Common myeloid progenitor, CD34-positive (primary cell): ENCODE data around the gene CD34.
A peak's percentile ranks its signal among the peaks of the same experiment; 100 is the strongest.

ENCODE experiments used
- CTCF ChIA-PET: fragments of 350-600 bp; sonication (Branson Sonifier 250); formaldehyde crosslinking; loops from one replicate; lab custom pipeline; 2021; ENCODE audit warnings: antibody characterized with exemption; lab: Charles Lee
- POLR2A ChIA-PET: fragments of 350-600 bp; sonication (Branson Sonifier 250); formaldehyde crosslinking; loops from one replicate; lab custom pipeline; 2021; ENCODE audit warnings: antibody characterized with exemption; lab: Charles Lee
- DNase-seq, 3 donors: peaks; one replicate each; pipeline versions ENCODE4 v3.0.0 to v3.0.0-alpha.2; 2013
- H3K27ac ChIP-seq, 2 experiments: 1 replicate in 1 of 2; 2 replicates in 1 of 2; pipeline ENCODE4 v1.7.0; 2013; ENCODE audit warnings: inconsistent platforms in 2 of 2, low read length in 2 of 2, mild to moderate bottlenecking in 2 of 2, low read depth in 1 of 2, moderate library complexity in 1 of 2; ENCODE audit not compliant: severe bottlenecking in 2 of 2, insufficient read depth in 1 of 2, poor library complexity in 1 of 2
- H3K27me3 ChIP-seq, 5 experiments: replicated peaks in 2 of 5; 1 replicate in 3 of 5; 2 replicates in 2 of 5; pipeline versions ENCODE4 v1.6.1 to v1.7.0; 2013; ENCODE audit warnings: low read length in 4 of 5, mild to moderate bottlenecking in 2 of 5, moderate library complexity in 2 of 5, inconsistent platforms in 1 of 5; ENCODE audit not compliant: insufficient read depth in 5 of 5, control insufficient read depth in 4 of 5
- H3K36me3 ChIP-seq, 4 experiments: 1 replicate in 2 of 4; 2 replicates in 2 of 4; pipeline versions ENCODE4 v1.6.1 to v1.7.0; 2013; ENCODE audit warnings: low read length in 3 of 4, control low read depth in 1 of 4, mild to moderate bottlenecking in 1 of 4; ENCODE audit not compliant: control insufficient read depth in 4 of 4, insufficient read depth in 4 of 4
- H3K4me1 ChIP-seq, 4 experiments: 1 replicate in 3 of 4; 2 replicates in 1 of 4; pipeline versions ENCODE4 v1.6.1 to v1.7.1; 2013; ENCODE audit warnings: low read length in 3 of 4, mild to moderate bottlenecking in 3 of 4, control low read depth in 1 of 4, inconsistent platforms in 1 of 4, moderate library complexity in 1 of 4; ENCODE audit not compliant: control insufficient read depth in 4 of 4, insufficient read depth in 4 of 4; ENCODE audit errors: control extremely low read depth in 1 of 4
- H3K4me3 ChIP-seq, 7 experiments: 1 replicate in 4 of 7; 2 replicates in 3 of 7; pipeline versions ENCODE4 v1.5.1 to v1.7.0; 2013; ENCODE audit warnings: mild to moderate bottlenecking in 7 of 7, low read length in 6 of 7, moderate library complexity in 6 of 7, inconsistent platforms in 2 of 7, low read depth in 2 of 7, control low read depth in 1 of 7; ENCODE audit not compliant: insufficient read depth in 4 of 7, control insufficient read depth in 1 of 7; ENCODE audit errors: extremely low read depth in 1 of 7
- H3K9me3 ChIP-seq, 5 experiments: 1 replicate in 4 of 5; 2 replicates in 1 of 5; pipeline versions ENCODE4 v1.6.1 to v1.7.1; 2013; ENCODE audit warnings: low read length in 4 of 5, mild to moderate bottlenecking in 2 of 5, inconsistent platforms in 1 of 5, low read depth in 1 of 5, moderate library complexity in 1 of 5; ENCODE audit not compliant: control insufficient read depth in 4 of 5, insufficient read depth in 2 of 5; ENCODE audit errors: control extremely low read depth in 1 of 5
- WGBS: methylation state at CpG from one replicate; pipeline ENCODE4 v1.1.5; 2013; ENCODE audit not compliant: insufficient coverage; 5-methylcytosine and 5-hydroxymethylcytosine counted together

The CD34 gene

DNA sequence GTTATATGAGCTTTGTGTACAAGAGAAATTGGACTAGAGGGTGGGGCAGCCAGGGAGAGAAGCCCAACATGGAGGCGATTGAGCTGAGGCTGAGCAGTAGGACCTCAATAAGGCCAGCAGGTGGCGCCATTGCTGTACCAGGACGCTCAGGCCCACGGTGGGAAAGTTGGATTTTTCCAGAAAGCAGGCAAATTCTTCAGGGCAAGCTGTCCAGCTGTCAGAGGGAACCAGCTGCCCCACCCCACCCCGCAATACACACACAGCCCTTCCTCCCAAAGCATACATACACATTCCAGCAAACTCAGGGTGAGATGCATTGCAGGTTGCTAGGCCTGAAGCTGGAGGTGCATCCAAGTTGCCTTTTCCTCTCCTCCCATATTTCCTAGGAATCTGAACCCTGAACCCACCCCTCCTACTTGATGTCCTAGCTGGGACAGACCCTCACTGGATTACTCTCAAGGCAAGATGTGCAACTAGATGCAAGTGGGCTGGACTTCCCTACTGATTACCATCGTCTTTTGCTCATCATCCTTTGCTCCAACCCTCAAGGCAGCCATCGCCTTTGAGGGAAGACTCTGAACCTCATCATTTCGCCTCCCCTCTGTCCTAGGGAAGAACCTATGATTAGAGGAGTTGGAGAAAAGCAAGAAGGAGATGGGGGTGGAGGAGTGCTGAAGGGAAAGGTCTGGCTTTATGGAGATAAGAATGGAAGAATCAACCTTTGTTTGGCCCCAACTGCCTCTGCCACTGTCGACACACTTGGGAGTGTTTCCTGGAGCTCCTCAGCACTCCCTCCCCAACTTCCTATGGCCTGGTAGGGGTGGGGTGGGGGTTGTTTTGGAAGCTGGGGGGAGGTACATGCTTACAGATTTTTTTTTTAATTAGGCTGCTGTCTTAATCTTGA is 25.5 kb downstream of the CD34 start:
- Histone ChIP-seq H3K4me1 (peaks cover 7 to 77% (median 64%) of the 10 kb centered on the region in 4 experiments), H3K27ac (no peak overlapping the region), H3K4me3 (no peak overlapping the region), H3K9me3 (no peaks in the 10 kb centered on the region), H3K36me3 (peaks cover 2 to 66% (median 37%) of the 10 kb centered on the region in 4 experiments), H3K27me3 (no peaks in the 10 kb centered on the region)
- POLR2A ChIA-PET = interaction anchor here (1.3 to 1.8 kb wide), 2 partner anchors 10 to 57 kb away, joined by 4 read pairs; no protein-coding TSS in a partner anchor
- peak; percentile 75 to 87 (median 86) for DNase-seq
- CTCF ChIA-PET = interaction anchor here (0.6 to 9.3 kb wide), 39 partner anchors 14 to 302 kb away, joined by 3 to 202 read pairs (median 5); partner anchors contain the start of gene CD34
- 7% methylated on average over 3 of the region's 9 CpGs for WGBS

GRCh38 chr1:207884266-207885029 is 26.5 kb downstream of the CD34 start:
- no peaks in the 10 kb centered on the region for H3K9me3 ChIP-seq
- peaks cover under 1 to 67% (median 55%) of the 10 kb centered on the region in 4 experiments for H3K4me1 ChIP-seq
- POLR2A ChIA-PET = interaction anchor here (1.3 kb wide), 1 partner anchor 56 kb away, joined by 4 read pairs; no protein-coding TSS in a partner anchor
- H3K36me3 ChIP-seq = peaks cover 2 to 64% (median 38%) of the 10 kb centered on the region in 4 experiments
- no peak overlapping the region for H3K4me3 ChIP-seq
- no peak overlapping the region for H3K27ac ChIP-seq
- H3K27me3 ChIP-seq = no peaks in the 10 kb centered on the region
- no peak for DNase-seq
- 78% methylated on average over 3 of the region's 9 CpGs for WGBS
- CTCF ChIA-PET = interaction anchor here (0.8 to 9.3 kb wide), 34 partner anchors 8 to 303 kb away, joined by 3 to 202 read pairs (median 5); partner anchors contain the start of gene CD34

DNA sequence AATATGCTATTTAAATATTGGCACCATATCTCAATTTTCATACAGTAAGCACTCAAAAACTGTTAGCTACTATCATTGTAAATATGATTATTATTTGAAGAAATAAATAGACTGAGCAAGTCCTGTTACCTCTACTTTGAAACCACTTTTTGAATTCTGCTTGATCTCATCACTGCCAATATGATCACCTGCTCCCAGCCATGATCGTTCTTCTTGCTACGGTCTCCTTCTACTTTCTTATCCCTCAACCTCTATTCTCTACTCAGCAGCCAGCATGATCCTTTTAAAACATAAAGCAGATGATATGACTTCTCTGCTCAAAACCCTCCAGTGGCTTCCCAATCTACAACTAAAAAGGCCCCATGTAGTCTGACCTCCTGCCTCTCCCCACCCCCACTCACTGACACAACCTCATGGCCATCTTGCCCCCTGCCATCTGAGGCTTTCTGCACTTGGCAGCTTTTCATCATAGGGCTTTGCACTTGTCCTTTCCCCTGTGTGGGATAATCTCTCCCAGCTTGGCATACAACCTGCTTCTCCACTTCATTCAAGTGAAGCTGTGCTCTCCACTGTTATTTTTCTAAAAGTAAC is 27.2 kb downstream of the CD34 start:
- 95% methylated on average over 2 of the region's 2 CpGs for WGBS

GRCh38 chr1:207883104-207883651 is 27.7 kb downstream of the CD34 start:
- peak overlapping the region in 2 of 7 experiments; percentile 56 to 60 for H3K4me3 ChIP-seq
- H3K27ac ChIP-seq = peak overlapping the region in 1 of 2 experiments; percentile 33
- H3K27me3 ChIP-seq = no peaks in the 10 kb centered on the region
- no peaks in the 10 kb centered on the region for H3K9me3 ChIP-seq
- H3K4me1 ChIP-seq = peaks cover 0 to 55% (median 45%) of the 10 kb centered on the region in 4 experiments
- H3K36me3 ChIP-seq = peaks cover 8 to 56% (median 32%) of the 10 kb centered on the region in 4 experiments
- 29% methylated on average over 3 of the region's 5 CpGs for WGBS
- ChIA-PET POLR2A (no interaction called here), CTCF (interaction anchor here (2.3 to 9.3 kb wide), 9 partner anchors 11 to 115 kb away, joined by 9 to 202 read pairs (median 71); partner anchors contain the start of gene CD34)
- DNase-seq = no peak

More for the DNA sequence above, 27.2 kb downstream of the CD34 start:
- ChIA-PET CTCF (interaction anchor here (1.0 to 9.3 kb wide), 22 partner anchors 9 to 211 kb away, joined by 3 to 202 read pairs (median 6); partner anchors contain the start of gene CD34), POLR2A (no interaction called here)
- Histone ChIP-seq H3K27me3 (no peaks in the 10 kb centered on the region), H3K4me1 (peaks cover 0 to 60% (median 50%) of the 10 kb centered on the region in 4 experiments), H3K36me3 (peaks cover 5 to 58% (median 36%) of the 10 kb centered on the region in 4 experiments), H3K27ac (no peak overlapping the region), H3K4me3 (peak overlapping the region in 1 of 7 experiments; percentile 56), H3K9me3 (no peaks in the 10 kb centered on the region)
- DNase-seq = no peak

DNA sequence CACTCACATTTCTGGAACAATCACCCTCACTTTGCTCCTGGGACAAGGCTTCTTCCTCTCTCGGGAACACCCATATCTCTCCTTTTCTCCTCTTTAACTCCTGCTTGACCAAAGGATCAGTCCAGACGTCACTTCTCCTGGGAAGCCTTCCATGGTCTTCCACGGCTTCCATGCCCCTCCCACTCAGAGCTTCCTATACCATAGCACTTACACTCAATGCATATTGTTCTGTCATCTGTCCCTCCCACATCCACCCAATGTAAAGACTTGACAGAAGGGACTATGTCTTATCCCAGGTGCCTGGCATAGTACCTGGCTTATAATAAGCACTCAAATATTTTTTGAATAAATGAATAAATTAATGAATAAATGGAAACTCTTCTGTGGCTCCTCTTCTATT is 28.2 kb downstream of the CD34 start:
- H3K36me3 ChIP-seq = peaks cover 8 to 53% (median 31%) of the 10 kb centered on the region in 4 experiments
- no peak overlapping the region for H3K4me3 ChIP-seq
- ChIA-PET CTCF (interaction anchor here (6.9 to 9.3 kb wide), 4 partner anchors 11 to 88 kb away, joined by 42 to 202 read pairs (median 151); no protein-coding TSS in a partner anchor), POLR2A (no interaction called here)
- peaks cover 0 to 50% (median 41%) of the 10 kb centered on the region in 4 experiments for H3K4me1 ChIP-seq
- WGBS = 92% methylated on average over 2 of the region's 3 CpGs
- H3K9me3 ChIP-seq = no peaks in the 10 kb centered on the region
- no peaks in the 10 kb centered on the region for H3K27me3 ChIP-seq
- DNase-seq = no peak
- peak overlapping the region in 1 of 2 experiments; percentile 33 for H3K27ac ChIP-seq

DNA sequence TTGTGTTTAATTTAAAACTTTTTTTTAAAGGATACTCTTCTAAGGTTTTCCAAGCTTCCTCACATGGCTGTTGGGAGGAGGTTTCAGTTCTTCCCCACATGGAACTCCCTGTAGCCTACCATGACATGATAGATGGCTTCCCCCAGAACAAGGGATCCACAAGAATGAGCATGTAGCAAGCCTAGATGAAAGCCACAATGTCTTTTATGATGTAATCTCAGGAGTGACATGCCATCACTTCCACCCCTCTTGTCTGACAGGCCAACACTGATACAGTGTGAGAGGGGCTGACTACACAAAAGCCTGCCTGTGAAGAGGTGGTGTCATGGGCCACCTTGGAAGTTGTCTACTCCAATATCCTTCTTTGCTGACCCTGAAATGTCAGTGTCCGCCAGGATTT is 32.0 kb downstream of the CD34 start:
- no peak overlapping the region for H3K27ac ChIP-seq
- no peaks in the 10 kb centered on the region for H3K27me3 ChIP-seq
- no peak for DNase-seq
- peaks cover 0 to 27% (median 13%) of the 10 kb centered on the region in 4 experiments for H3K36me3 ChIP-seq
- H3K9me3 ChIP-seq = no peaks in the 10 kb centered on the region
- ChIA-PET CTCF (interaction anchor here (0.8 to 32.4 kb wide), 3 partner anchors 8 to 53 kb away, joined by 3 to 1057 read pairs (median 6); no protein-coding TSS in a partner anchor), POLR2A (no interaction called here)
- WGBS = 33% methylated on average over 1 of the region's 1 CpG
- no peak overlapping the region for H3K4me3 ChIP-seq
- H3K4me1 ChIP-seq = peaks cover 11 to 43% (median 31%) of the 10 kb centered on the region in 4 experiments
